Peyer's patch (tissue), 4 donors: Measurements from ENCODE around the gene EMCN.

Source experiments
- CTCF ChIP-seq, 6 experiments: fragments of 450-650 bp in 4 of 6; fragments of 200-600 bp in 2 of 6; sonication (generic) in 1 of 6; IDR thresholded peaks; one replicate each; pipeline ENCODE4 v1.5.1; 2017 to 2019; ENCODE audit warnings: antibody characterized with exemption in 6 of 6, mild to moderate bottlenecking in 3 of 6, moderate library complexity in 1 of 6
- POLR2A ChIP-seq, 2 donors: fragments of 450-650 bp; IDR thresholded peaks; one replicate each; pipeline ENCODE4 v1.5.1; 2017; ENCODE audit warnings: antibody characterized with exemption in 2 of 2, mild to moderate bottlenecking in 2 of 2, moderate library complexity in 2 of 2

GRCh38 chr4:100420571-100420970 lies 97.3 kb downstream of the EMCN start:
- TF ChIP-seq CTCF (IDR thresholded peaks at IDR 0.05) = no peak
- TF ChIP-seq POLR2A (IDR thresholded peaks at IDR 0.05) = no peak
